GM18861 (cell line): ENCODE measurements around the gene CLTC.

Experiments used
- ATAC-seq: cut with Tn5 transposase; IDR thresholded peaks from one replicate; pipeline ENCODE4 v1.9.1; 2021; ENCODE audit not compliant: unreplicated experiment

CLTC gene

DNA sequence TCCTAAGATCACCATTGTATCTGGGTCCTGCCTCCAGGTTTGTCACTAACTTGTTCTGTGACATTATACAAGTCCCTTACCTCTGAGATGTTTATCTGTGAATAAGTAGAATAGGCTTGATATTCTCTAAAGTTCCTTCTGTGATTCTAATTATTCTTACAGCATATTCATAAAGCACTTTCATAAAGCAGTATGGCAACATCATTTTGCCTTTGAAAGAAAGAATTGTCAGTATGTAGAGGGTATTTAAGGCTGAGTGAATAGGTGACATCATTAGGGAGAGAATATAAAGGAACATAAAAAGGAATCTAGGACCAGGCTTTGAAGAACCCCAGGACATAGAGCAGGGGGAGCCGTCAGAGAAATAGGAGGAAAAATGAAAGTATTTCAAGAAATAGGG, 103.3 kb downstream of the CLTC start:
- ATAC-seq, result no peak

- ATAC-seq, result no peak
Measured at GRCh38 chr17:59723607-59724006, 103.9 kb downstream of the CLTC start.

DNA sequence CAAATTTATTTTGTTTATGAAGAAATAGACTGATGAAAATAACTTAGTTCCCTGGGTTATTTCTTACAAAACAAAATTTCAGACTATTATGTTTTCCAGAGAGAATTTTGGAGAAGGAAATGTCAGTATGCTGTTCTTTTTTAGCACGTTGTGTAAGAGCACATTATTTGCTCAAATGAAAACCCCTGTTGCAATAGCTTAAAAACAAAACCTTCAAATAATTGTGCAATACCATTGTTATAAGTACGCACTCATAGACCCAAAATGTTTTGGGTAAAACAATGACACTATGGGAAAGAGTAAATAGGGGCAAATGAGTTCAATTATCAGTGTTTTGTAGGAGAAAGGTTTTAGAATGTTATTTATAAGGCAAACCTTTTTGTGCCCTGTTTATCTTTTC, 106.0 kb downstream of the CLTC start:
- ATAC-seq, result no peak

DNA sequence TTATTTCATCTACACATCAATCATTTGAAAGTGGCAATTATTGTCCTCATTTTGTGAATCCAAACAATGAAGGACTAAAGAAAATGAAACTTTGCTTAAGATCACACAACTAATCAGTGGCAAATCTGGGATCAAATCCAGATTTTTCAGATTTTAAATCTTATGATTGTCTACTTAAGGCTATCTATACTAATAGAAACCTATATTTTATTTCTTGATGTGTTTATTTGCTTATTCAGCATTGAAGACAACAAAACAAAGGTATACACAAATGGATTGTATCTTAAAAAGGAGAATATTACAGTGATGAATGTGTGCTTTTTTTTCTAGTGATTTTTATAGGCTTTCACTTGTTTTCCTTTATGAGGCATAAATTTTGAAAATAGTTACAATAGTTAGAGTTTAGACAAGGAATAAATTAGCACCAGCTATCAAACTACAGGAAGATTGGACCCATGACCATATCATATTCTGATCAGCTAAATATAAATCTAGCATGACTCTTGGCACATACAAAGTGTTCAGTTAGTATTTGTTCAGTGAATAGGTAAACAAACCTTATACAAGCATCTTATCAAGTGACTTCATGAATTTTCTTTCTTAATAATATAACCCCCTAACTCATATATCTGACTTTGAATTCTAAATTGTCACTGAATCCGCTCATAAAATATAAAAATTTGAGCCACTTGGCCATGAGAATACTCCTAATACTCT, 108.3 kb downstream of the CLTC start:
- no peak for ATAC-seq

- no peak for ATAC-seq
Measured at GRCh38 chr17:59730268-59730834, 110.7 kb downstream of the CLTC start.

DNA sequence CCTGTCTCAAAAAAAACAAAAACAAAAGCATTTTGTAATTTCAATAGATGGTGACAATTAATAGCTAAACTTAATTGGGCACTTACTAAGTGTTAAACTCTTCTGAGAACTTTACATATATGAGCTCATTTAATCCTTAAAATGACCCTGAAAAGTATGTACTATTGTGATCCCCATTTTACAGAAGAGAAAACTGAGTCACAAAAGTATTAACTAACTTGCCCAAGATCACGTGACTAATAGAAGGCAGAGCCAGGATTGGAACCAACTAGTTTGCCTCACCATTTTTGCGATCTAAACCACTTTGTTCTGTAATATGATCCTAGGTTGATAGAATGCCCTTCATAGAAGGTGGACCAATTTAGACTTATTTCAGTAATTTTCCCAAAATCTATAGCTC, 114.0 kb downstream of the CLTC start:
- ATAC-seq, result no peak

- no peak for ATAC-seq
Measured at GRCh38 chr17:59734226-59734625, 114.5 kb downstream of the CLTC start.

DNA sequence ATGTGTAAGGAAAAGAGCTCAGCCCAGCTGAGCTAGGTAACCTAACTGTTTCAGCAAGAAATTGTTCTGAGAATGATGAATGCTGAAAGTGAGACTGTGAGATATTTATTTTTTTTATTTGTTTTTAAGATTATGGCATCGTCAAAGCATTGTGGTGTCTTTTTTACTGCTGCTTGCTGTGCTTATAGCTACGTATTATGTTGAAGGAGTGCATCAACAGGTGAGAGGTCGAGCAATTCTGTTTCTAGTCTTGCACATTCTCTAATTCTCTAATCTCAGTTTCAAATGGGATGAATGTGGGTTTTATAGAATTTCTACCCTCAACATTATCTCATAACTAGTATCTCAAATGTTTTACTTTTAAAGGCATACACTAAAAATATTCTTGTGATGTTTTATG, 117.6 kb downstream of the CLTC start:
- no peak for ATAC-seq

DNA sequence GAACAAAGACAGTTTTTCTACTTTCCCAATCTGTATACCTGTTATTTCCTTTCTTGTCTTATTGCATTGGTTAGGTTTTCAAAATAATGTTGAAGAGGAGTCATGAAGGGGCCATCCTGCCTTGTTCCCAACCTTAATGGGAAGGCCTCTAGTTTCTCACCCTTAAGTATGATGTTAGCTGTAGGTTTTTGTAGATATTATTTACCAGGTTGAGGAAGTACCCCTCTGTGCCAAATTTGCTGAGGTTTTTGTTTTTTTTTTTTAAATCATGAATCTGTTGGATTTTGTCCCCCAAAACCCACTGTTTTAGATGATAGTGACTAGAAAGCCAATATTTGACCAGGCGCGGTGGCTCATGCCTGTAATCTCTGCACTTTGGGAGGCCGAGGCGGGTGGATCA, 124.1 kb downstream of the CLTC start:
- no peak for ATAC-seq

DNA sequence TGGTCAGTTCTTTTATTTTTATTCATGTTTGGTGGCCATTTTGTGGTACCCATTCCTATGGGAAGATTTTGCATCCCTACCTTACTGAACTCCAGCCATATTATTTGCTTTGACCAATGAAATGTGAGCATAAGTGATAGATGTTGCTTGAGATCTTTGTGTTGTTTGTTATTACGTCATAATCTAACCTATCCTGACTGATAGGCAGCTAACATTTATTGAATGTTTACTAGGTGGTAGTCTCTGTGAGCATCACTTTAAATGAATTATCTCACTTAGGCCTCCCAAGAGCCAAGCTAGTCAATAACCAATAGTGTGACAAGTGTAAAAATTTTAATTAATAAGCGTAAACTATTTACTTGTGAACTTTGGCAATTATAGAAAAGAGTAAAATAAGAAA, 125.3 kb downstream of the CLTC start:
- ATAC-seq, result no peak
